ACC112 (cell line): ENCODE measurements around the gene SEMA6D.

Experiments used
- H2AFZ ChIP-seq: fragments of 200-600 bp; sonication (generic); one replicate; pipeline ENCODE4 v1.6.0; 2017; ENCODE audit warnings: antibody characterized with exemption, low read length; ENCODE audit not compliant: unreplicated experiment
- H3K27ac ChIP-seq: fragments of 200-600 bp; sonication (generic); 2 replicates; pipeline ENCODE4 v1.5.1; 2014; ENCODE audit warnings: low read depth, mild to moderate bottlenecking, antibody characterized with exemption, low read length, moderate library complexity
- H3K27me3 ChIP-seq: fragments of 200-600 bp; sonication (generic); 2 replicates; pipeline ENCODE4 v1.6.1; 2014; ENCODE audit warnings: mild to moderate bottlenecking, antibody characterized with exemption, low read length, moderate library complexity, mixed read lengths; ENCODE audit not compliant: insufficient read depth
- H3K36me3 ChIP-seq: fragments of 200-600 bp; sonication (generic); 2 replicates; pipeline ENCODE4 v1.6.1; 2016; ENCODE audit warnings: mild to moderate bottlenecking, antibody characterized with exemption, low read length, moderate library complexity, mixed read lengths; ENCODE audit not compliant: insufficient read depth
- H3K4me1 ChIP-seq: fragments of 200-600 bp; sonication (generic); one replicate; pipeline ENCODE4 v1.6.1; 2016; ENCODE audit warnings: low read length, mixed read lengths; ENCODE audit not compliant: insufficient read depth, unreplicated experiment, control insufficient read depth
- H3K4me3 ChIP-seq: fragments of 200-600 bp; sonication (generic); 2 replicates; pipeline ENCODE4 v1.5.1; 2014; ENCODE audit warnings: mild to moderate bottlenecking, low read depth, low read length
- H3K79me2 ChIP-seq: fragments of 200-600 bp; sonication (generic); one replicate; pipeline ENCODE4 v1.6.0; 2016; ENCODE audit warnings: low read length; ENCODE audit not compliant: control insufficient read depth, unreplicated experiment, insufficient read depth

The SEMA6D gene

DNA sequence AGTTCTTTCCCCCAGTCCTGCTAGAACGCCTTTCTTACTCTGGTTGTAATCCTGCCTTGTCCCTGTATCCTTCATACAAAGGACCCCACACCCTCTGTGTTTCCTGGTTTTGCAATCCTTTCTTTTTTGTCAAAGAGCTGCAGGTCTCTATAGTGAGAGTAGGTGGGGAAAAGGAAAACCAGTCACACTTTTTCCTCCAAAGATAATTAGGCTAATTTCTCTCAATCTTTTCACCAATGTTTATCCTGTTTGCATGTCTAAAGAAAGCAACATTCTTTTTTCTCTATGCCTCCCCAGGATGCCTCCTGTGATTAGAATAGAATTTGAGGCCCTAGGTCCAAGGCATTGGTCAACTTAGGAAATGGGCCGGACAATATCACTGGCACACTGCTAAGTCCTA, 25.4 kb downstream of the SEMA6D start:
- no peaks in the 10 kb centered on the region for H3K27me3 ChIP-seq
- no peak overlapping the region for H2AFZ ChIP-seq
- H3K79me2 ChIP-seq: no peaks in the 10 kb centered on the region
- H3K36me3 ChIP-seq: no peaks in the 10 kb centered on the region
- no peaks in the 10 kb centered on the region for H3K4me1 ChIP-seq
- no peak overlapping the region for H3K27ac ChIP-seq
- no peak overlapping the region for H3K4me3 ChIP-seq

- Histone ChIP-seq H3K4me1 (no peaks in the 10 kb centered on the region), H2AFZ (no peak overlapping the region), H3K36me3 (no peaks in the 10 kb centered on the region), H3K4me3 (no peak overlapping the region), H3K27ac (no peak overlapping the region), H3K27me3 (no peaks in the 10 kb centered on the region), H3K79me2 (no peaks in the 10 kb centered on the region)
These were observed 26.1 kb downstream of the SEMA6D start for GRCh38 chr15:47743385-47743784.

- H3K27ac ChIP-seq: no peak overlapping the region
- no peaks in the 10 kb centered on the region for H3K36me3 ChIP-seq
- no peaks in the 10 kb centered on the region for H3K27me3 ChIP-seq
- no peak overlapping the region for H3K4me3 ChIP-seq
- no peaks in the 10 kb centered on the region for H3K79me2 ChIP-seq
- no peak overlapping the region for H2AFZ ChIP-seq
- no peaks in the 10 kb centered on the region for H3K4me1 ChIP-seq
These were observed 26.6 kb downstream of the SEMA6D start for GRCh38 chr15:47743886-47744285.

DNA sequence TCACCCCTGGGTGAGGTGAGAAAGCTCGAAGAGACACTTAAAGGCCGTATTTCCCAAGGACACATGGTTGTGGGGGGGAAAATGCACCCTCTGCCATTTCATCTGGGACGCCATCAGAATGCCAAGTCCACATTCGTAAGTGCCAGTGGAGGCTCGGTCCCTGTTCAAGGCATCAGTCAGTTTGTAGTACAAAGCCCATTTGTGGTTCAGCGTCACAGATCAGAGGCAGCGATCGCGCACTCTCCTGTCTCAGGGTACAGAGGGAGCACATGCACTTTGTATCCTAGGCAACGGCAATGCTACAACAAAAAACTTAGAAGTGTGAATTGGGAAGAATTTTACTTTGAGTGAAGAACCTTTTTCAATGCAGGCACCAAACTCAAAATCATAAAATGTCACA, 27.2 kb downstream of the SEMA6D start:
- no peaks in the 10 kb centered on the region for H3K36me3 ChIP-seq

GRCh38 chr15:47744973-47745372, 27.7 kb downstream of the SEMA6D start:
- Histone ChIP-seq H3K36me3 (no peaks in the 10 kb centered on the region), H3K27ac (no peak overlapping the region), H3K27me3 (no peaks in the 10 kb centered on the region), H3K4me1 (peaks cover 2% of the 10 kb centered on the region), H3K4me3 (no peak overlapping the region), H2AFZ (no peak overlapping the region), H3K79me2 (no peaks in the 10 kb centered on the region)

More for the DNA sequence above, 27.2 kb downstream of the SEMA6D start:
- Histone ChIP-seq H3K27me3 (no peaks in the 10 kb centered on the region), H3K4me3 (no peak overlapping the region), H2AFZ (no peak overlapping the region), H3K27ac (no peak overlapping the region), H3K4me1 (no peaks in the 10 kb centered on the region), H3K79me2 (no peaks in the 10 kb centered on the region)

DNA sequence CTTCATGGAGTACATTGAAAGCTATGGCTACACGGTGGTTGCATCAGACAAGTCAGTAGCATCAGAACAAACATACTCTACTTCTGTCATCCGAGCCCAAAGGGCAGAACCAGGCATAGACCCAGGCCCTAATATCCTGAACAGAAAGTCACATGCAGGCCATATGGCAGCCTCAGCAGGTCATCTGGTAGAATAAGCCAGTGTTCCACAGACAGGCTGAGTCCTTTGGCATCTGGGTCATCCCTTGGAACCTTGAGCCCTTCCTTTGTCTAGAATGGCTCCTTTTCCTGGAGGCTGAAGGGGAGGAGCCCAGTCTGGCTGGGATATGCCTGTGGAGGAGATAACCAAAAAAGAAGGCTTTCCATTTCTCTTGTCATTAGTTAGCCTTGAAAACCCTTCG, 29.2 kb downstream of the SEMA6D start:
- Histone ChIP-seq H3K79me2 (no peaks in the 10 kb centered on the region), H3K4me3 (no peak overlapping the region), H2AFZ (no peak overlapping the region), H3K27me3 (no peaks in the 10 kb centered on the region), H3K4me1 (peaks cover 7% of the 10 kb centered on the region), H3K36me3 (no peaks in the 10 kb centered on the region), H3K27ac (no peak overlapping the region)

DNA sequence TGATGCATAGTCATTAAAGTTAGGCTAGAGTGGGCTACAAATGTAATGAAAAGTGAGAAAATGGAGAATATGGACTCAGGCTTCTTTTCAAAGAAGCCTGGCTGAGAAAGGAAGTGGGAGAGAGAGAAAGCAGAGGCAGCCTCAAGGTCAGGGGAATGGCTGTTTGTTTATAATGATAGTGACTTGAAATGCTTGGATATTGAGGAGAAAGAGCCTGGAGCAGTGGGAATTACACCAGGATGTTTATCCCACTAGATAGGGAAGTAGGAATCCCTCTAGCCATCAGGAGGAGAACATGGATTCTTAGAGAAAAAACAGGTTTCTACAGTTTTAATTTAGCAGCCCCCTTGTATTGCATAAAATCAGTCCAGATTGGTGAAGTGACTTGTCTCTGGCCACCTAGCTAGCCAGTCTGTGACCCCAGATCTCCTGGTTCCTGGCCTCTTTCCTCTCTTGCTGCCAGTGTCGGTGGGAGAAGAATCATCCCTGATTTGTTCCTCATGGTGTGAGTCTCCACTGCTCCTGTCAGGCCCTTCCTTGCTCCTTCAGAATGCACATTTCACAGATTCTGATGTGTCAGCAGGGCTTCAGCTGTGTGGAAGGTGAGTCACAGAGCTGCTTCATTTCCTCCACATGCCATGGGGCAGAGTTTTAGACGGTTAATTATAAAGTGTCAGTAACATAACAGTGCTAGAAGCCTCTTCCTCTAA, 32.9 kb downstream of the SEMA6D start:
- Histone ChIP-seq H3K4me1 (peaks cover 7% of the 10 kb centered on the region), H3K36me3 (no peaks in the 10 kb centered on the region), H3K4me3 (no peak overlapping the region), H3K27ac (0 out of 2 replicates have a peak overlapping the region, but pooled peaks have one; percentile 18), H3K27me3 (no peaks in the 10 kb centered on the region), H3K79me2 (no peaks in the 10 kb centered on the region), H2AFZ (peak overlapping the region; percentile 48)

- Histone ChIP-seq H3K27ac (no peak overlapping the region), H3K27me3 (no peaks in the 10 kb centered on the region), H3K36me3 (no peaks in the 10 kb centered on the region)
These were observed 33.5 kb downstream of the SEMA6D start for GRCh38 chr15:47750740-47751262.

DNA sequence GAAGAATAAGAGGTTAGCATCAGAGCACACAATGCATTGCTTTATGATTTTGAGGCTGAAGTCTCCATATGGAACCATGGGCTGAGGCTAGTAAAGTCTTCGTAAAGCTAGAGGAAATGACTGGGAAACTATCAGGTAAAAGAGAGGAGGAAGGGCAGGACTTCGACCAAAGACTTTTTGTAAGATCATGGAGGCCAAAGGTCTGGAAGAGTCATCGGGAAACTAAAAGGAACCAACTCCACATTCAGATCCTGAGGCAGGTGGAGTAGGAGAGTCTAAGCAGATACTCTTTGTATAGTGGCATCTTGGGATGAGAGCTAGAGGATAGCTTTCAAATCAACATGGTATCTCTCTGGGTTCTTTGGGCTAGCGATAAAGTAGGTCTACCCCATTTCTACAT, 36.3 kb downstream of the SEMA6D start:
- no peak overlapping the region for H3K27ac ChIP-seq
- H3K36me3 ChIP-seq: no peaks in the 10 kb centered on the region
- no peak overlapping the region for H2AFZ ChIP-seq
- H3K79me2 ChIP-seq: no peaks in the 10 kb centered on the region
- peaks cover 7% of the 10 kb centered on the region for H3K4me1 ChIP-seq
- no peak overlapping the region for H3K4me3 ChIP-seq
- no peaks in the 10 kb centered on the region for H3K27me3 ChIP-seq

More at GRCh38 chr15:47750740-47751262, 33.5 kb downstream of the SEMA6D start:
- H3K79me2 ChIP-seq: no peaks in the 10 kb centered on the region
- H3K4me3 ChIP-seq: no peak overlapping the region
- peaks cover 7% of the 10 kb centered on the region for H3K4me1 ChIP-seq
- no peak overlapping the region for H2AFZ ChIP-seq

GRCh38 chr15:47754312-47754711, 37.0 kb downstream of the SEMA6D start:
- Histone ChIP-seq H3K4me3 (no peak overlapping the region), H3K36me3 (no peaks in the 10 kb centered on the region)

GRCh38 chr15:47755941-47756340, 38.6 kb downstream of the SEMA6D start:
- Histone ChIP-seq H2AFZ (no peak overlapping the region), H3K79me2 (no peaks in the 10 kb centered on the region)

More at GRCh38 chr15:47754312-47754711, 37.0 kb downstream of the SEMA6D start:
- no peaks in the 10 kb centered on the region for H3K27me3 ChIP-seq
- H3K4me1 ChIP-seq: peaks cover 7% of the 10 kb centered on the region
- H3K79me2 ChIP-seq: no peaks in the 10 kb centered on the region
- no peak overlapping the region for H2AFZ ChIP-seq
- H3K27ac ChIP-seq: no peak overlapping the region

More at GRCh38 chr15:47755941-47756340, 38.6 kb downstream of the SEMA6D start:
- Histone ChIP-seq H3K36me3 (no peaks in the 10 kb centered on the region), H3K4me1 (no peaks in the 10 kb centered on the region), H3K4me3 (no peak overlapping the region), H3K27me3 (no peaks in the 10 kb centered on the region), H3K27ac (no peak overlapping the region)
